ENCODE data around the gene NCOA6. TPM values are rescaled to one million over a fixed set of nuclear protein-coding genes. Genes with fewer than 3 reads are reported as not detected.

Gene NCOA6
- total RNA-seq, 2 experiments from 2014 or later: 25.8 to 26.9 TPM

GRCh38 chr20:34693414-34693813, 132.0 kb downstream of the NCOA6 start:
- ATAC-seq (no peak), DNase-seq (no peak)
- Mint-ChIP-seq H3K27ac (no peak overlapping the region), H3K9me3 (ENCODE audit: insufficient read depth) (no peaks in the 10 kb centered on the region), H3K4me3 (no peak overlapping the region), H3K4me1 (ENCODE audit: low read depth) (no peaks in the 10 kb centered on the region), H3K36me3 (ENCODE audit: low read depth) (no peaks in the 10 kb centered on the region), H3K27me3 (ENCODE audit: low read depth) (peaks cover 9% of the 10 kb centered on the region)
- ChIA-PET POLR2A (no interaction called here), CTCF (no interaction called here)

- Mint-ChIP-seq H3K27ac (no peak overlapping the region), H3K9me3 (ENCODE audit: insufficient read depth) (no peaks in the 10 kb centered on the region), H3K4me3 (no peak overlapping the region), H3K36me3 (ENCODE audit: low read depth) (no peaks in the 10 kb centered on the region), H3K27me3 (ENCODE audit: low read depth) (peaks cover 5% of the 10 kb centered on the region), H3K4me1 (ENCODE audit: low read depth) (no peaks in the 10 kb centered on the region)
- no peak for DNase-seq
- no peak for ATAC-seq
- POLR2A ChIA-PET: no interaction called here
- CTCF ChIA-PET: no interaction called here
These were observed 133.6 kb downstream of the NCOA6 start for GRCh38 chr20:34691838-34692237.

GRCh38 chr20:34689486-34689885, 136.0 kb downstream of the NCOA6 start:
- POLR2A ChIA-PET: interaction anchor here (0.6 kb wide), 1 partner anchor 12 kb away, joined by 3 read pairs; no protein-coding TSS in a partner anchor

GRCh38 chr20:34683667-34684066, 141.8 kb downstream of the NCOA6 start:
- ChIA-PET CTCF (no interaction called here), POLR2A (interaction anchor here (0.7 kb wide), 1 partner anchor 125 kb away, joined by 3 read pairs; the partner anchor contains the start of gene MAP1LC3A)
- H3K27ac Mint-ChIP-seq: no peak overlapping the region
- H3K4me1 Mint-ChIP-seq (ENCODE audit: low read depth): peaks cover 6% of the 10 kb centered on the region
- no peak for ATAC-seq
- H3K9me3 Mint-ChIP-seq (ENCODE audit: insufficient read depth): no peaks in the 10 kb centered on the region
- H3K36me3 Mint-ChIP-seq (ENCODE audit: low read depth): no peaks in the 10 kb centered on the region
- DNase-seq: no peak
- H3K4me3 Mint-ChIP-seq: no peak overlapping the region
- H3K27me3 Mint-ChIP-seq (ENCODE audit: low read depth): no peaks in the 10 kb centered on the region

More at GRCh38 chr20:34689486-34689885, 136.0 kb downstream of the NCOA6 start:
- no peaks in the 10 kb centered on the region for H3K4me1 Mint-ChIP-seq (ENCODE audit: low read depth)
- no peak overlapping the region for H3K27ac Mint-ChIP-seq
- DNase-seq (no peak), ATAC-seq (no peak)
- peaks cover 5% of the 10 kb centered on the region for H3K27me3 Mint-ChIP-seq (ENCODE audit: low read depth)
- H3K9me3 Mint-ChIP-seq (ENCODE audit: insufficient read depth): no peaks in the 10 kb centered on the region
- H3K36me3 Mint-ChIP-seq (ENCODE audit: low read depth): no peaks in the 10 kb centered on the region
- CTCF ChIA-PET: interaction anchor here (1.2 to 1.7 kb wide), 2 partner anchors 127 to 377 kb away, joined by 3 to 6 read pairs; no protein-coding TSS in a partner anchor
- H3K4me3 Mint-ChIP-seq: no peak overlapping the region

GRCh38 chr20:34680586-34681175, 144.8 kb downstream of the NCOA6 start:
- Mint-ChIP-seq H3K27ac (no peak overlapping the region), H3K36me3 (ENCODE audit: low read depth) (peaks cover 2% of the 10 kb centered on the region), H3K4me1 (ENCODE audit: low read depth) (peaks cover 19% of the 10 kb centered on the region), H3K4me3 (no peak overlapping the region), H3K27me3 (ENCODE audit: low read depth) (no peaks in the 10 kb centered on the region), H3K9me3 (ENCODE audit: insufficient read depth) (no peaks in the 10 kb centered on the region)
- no peak for ATAC-seq
- ChIA-PET POLR2A (interaction anchor here (0.6 kb wide), 1 partner anchor 24 kb away, joined by 3 read pairs; no protein-coding TSS in a partner anchor), CTCF (interaction anchor here (1.0 to 1.5 kb wide), 4 partner anchors 23 to 368 kb away, joined by 3 to 4 read pairs (median 3); no protein-coding TSS in a partner anchor)
- no peak for DNase-seq

- ATAC-seq (peak; percentile 97), DNase-seq (peak; percentile 98)
- Mint-ChIP-seq H3K4me3 (peak within 1 kb of the TSS; percentile 98), H3K36me3 (ENCODE audit: low read depth) (peaks cover 2% of the 10 kb centered on the region), H3K27me3 (ENCODE audit: low read depth) (no peaks in the 10 kb centered on the region), H3K4me1 (ENCODE audit: low read depth) (peaks cover 25% of the 10 kb centered on the region), H3K9me3 (ENCODE audit: insufficient read depth) (no peaks in the 10 kb centered on the region), H3K27ac (peak within 1 kb of the TSS; percentile 97)
- ChIA-PET POLR2A (interaction anchor here (0.7 to 1.6 kb wide), 8 partner anchors 12 to 313 kb away, joined by 3 to 7 read pairs (median 4); partner anchors contain the start of genes DYNLRB1, ITCH and TP53INP2), CTCF (interaction anchor here (0.7 to 1.8 kb wide), 5 partner anchors 31 to 364 kb away, joined by 3 to 6 read pairs (median 3); no protein-coding TSS in a partner anchor)
These were observed 148.6 kb downstream of the NCOA6 start, which contains the start of gene PIGU for GRCh38 chr20:34676642-34677373. TSS of gene PIGU (minus strand) at chr20:34677092. CDS start at chr20:34677085, 7 bp downstream.

DNA sequence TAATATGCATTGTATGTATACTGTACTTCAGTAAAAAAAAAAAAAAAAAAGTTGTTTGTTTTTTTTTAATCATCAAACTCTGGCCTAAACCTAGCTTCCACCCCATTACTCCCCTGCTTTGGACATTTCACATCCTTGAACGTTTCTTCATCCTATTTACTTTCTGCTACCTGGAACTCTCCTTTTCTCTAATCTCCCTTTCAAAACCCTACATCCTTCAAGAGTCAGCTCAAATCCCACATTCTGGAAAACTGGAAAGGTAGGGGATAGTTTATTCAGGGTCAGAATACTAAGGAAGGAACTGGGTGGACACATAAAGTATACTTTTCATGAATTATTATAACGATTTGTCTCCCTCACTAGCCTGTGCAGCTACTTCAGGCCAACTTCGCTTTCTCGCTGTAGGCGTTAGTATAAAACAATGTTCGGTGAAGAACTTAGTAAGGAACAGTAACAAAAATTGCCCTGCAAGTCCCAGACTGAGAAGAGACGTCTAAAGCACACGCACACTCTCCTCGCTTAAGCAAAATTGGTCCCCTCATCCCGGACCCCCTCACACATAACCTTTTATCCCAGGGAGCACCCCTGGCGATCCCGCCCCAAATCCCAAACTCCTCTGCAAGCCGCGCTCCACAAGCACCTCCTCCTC, 149.3 kb downstream of the NCOA6 start:
- peaks cover 2% of the 10 kb centered on the region for H3K36me3 Mint-ChIP-seq (ENCODE audit: low read depth)
- POLR2A ChIA-PET: interaction anchor here (0.7 to 1.6 kb wide), 4 partner anchors 24 to 160 kb away, joined by 3 to 7 read pairs (median 4); partner anchors contain the start of genes DYNLRB1 and TP53INP2
- no peaks in the 10 kb centered on the region for H3K9me3 Mint-ChIP-seq (ENCODE audit: insufficient read depth)
- H3K27ac Mint-ChIP-seq: peak overlapping the region; percentile 97
- CTCF ChIA-PET: interaction anchor here (1.1 to 1.6 kb wide), 4 partner anchors 33 to 363 kb away, joined by 3 to 4 read pairs (median 3); no protein-coding TSS in a partner anchor
- H3K27me3 Mint-ChIP-seq (ENCODE audit: low read depth): no peaks in the 10 kb centered on the region
- peak overlapping the region; percentile 98 for H3K4me3 Mint-ChIP-seq
- no peak for ATAC-seq
- H3K4me1 Mint-ChIP-seq (ENCODE audit: low read depth): peaks cover 25% of the 10 kb centered on the region
- no peak for DNase-seq

DNA sequence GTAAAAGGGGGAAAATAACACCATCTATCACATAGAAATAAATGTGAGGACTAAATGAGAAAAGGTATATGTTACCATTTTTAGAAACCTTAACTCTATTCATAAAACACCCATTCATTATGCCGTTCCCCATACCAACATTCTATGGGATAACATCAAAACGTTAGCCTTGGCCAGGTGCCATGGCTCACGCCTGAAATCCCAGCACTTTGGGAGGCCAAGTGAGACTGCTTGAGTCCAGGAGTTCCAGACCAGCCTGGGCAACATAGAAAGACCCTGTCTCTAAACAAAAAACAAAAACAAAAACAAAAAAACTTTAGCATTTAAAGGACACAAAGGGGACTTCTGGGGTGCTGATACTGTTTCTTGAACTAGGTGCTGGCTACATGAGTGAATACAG, 149.9 kb downstream of the NCOA6 start:
- Mint-ChIP-seq H3K27ac (no peak overlapping the region), H3K36me3 (ENCODE audit: low read depth) (peaks cover 2% of the 10 kb centered on the region), H3K27me3 (ENCODE audit: low read depth) (no peaks in the 10 kb centered on the region), H3K4me1 (ENCODE audit: low read depth) (peaks cover 20% of the 10 kb centered on the region), H3K9me3 (ENCODE audit: insufficient read depth) (no peaks in the 10 kb centered on the region), H3K4me3 (no peak overlapping the region)
- no peak for DNase-seq
- ChIA-PET POLR2A (no interaction called here), CTCF (interaction anchor here (1.1 to 1.4 kb wide), 3 partner anchors 34 to 362 kb away, joined by 3 read pairs; no protein-coding TSS in a partner anchor)
- no peak for ATAC-seq

GRCh38 chr20:34673412-34673811, 152.0 kb downstream of the NCOA6 start:
- DNase-seq (no peak), ATAC-seq (no peak)
- Mint-ChIP-seq H3K9me3 (ENCODE audit: insufficient read depth) (no peaks in the 10 kb centered on the region), H3K4me3 (no peak overlapping the region), H3K4me1 (ENCODE audit: low read depth) (peaks cover 16% of the 10 kb centered on the region), H3K27me3 (ENCODE audit: low read depth) (no peaks in the 10 kb centered on the region), H3K36me3 (ENCODE audit: low read depth) (peaks cover 2% of the 10 kb centered on the region), H3K27ac (no peak overlapping the region)
- ChIA-PET CTCF (interaction anchor here (1.0 kb wide), 1 partner anchor 35 kb away, joined by 3 read pairs; no protein-coding TSS in a partner anchor), POLR2A (no interaction called here)

GRCh38 chr20:34669094-34669493, 156.4 kb downstream of the NCOA6 start:
- H3K4me3 Mint-ChIP-seq: no peak overlapping the region
- H3K27me3 Mint-ChIP-seq (ENCODE audit: low read depth): no peaks in the 10 kb centered on the region

More at GRCh38 chr20:34669094-34669493, 156.4 kb downstream of the NCOA6 start:
- ChIA-PET POLR2A (interaction anchor here (0.9 kb wide), 1 partner anchor 9 kb away, joined by 5 read pairs; no protein-coding TSS in a partner anchor), CTCF (interaction anchor here (1.4 kb wide), 1 partner anchor 39 kb away, joined by 4 read pairs; no protein-coding TSS in a partner anchor)
- H3K4me1 Mint-ChIP-seq (ENCODE audit: low read depth): no peaks in the 10 kb centered on the region
- no peak for ATAC-seq
- DNase-seq: no peak
- H3K36me3 Mint-ChIP-seq (ENCODE audit: low read depth): no peaks in the 10 kb centered on the region
- no peaks in the 10 kb centered on the region for H3K9me3 Mint-ChIP-seq (ENCODE audit: insufficient read depth)
- no peak overlapping the region for H3K27ac Mint-ChIP-seq

All from activated CD8-positive, alpha-beta T cell treated with anti-CD3 and anti-CD28 coated beads, Interleukin-2, amount 10 ng/mL, durations not matched to agents 7 days and 5 days (primary cell).